HEK293 (cell line): ENCODE data around the gene BCL2L1.

Experiments used
- CTCF ChIA-PET: fragments of 350-600 bp; formaldehyde crosslinking; extraction: SDS; loops from one replicate; lab custom pipeline; 2021; ENCODE audit warnings: antibody characterized with exemption; lab: Yijun Ruan, JAX
- POLR2A ChIA-PET: fragments of 300-600 bp; formaldehyde crosslinking; extraction: SDS; loops from one replicate; lab custom pipeline; 2020; ENCODE audit warnings: antibody characterized with exemption, inconsistent platforms; lab: Yijun Ruan, JAX
- H3K27ac ChIP-seq: fragments of 200-500 bp; sonication (Bioruptor generic); 2 replicates; pipeline ENCODE4 v1.5.1; 2014; ENCODE audit warnings: low read depth, low read length, control low read depth, inconsistent platforms; ENCODE audit errors: extremely low read depth
- H3K36me3 ChIP-seq, 2 experiments: fragments of 200-500 bp in 1 of 2; sonication (Bioruptor generic) in 1 of 2; 1 replicate in 1 of 2; 2 replicates in 1 of 2; pipeline ENCODE4 v1.5.1; 2014 to 2017; ENCODE audit warnings: inconsistent platforms in 2 of 2, low read length in 2 of 2; ENCODE audit not compliant: control insufficient read depth in 2 of 2, insufficient read depth in 1 of 2
- H3K4me1 ChIP-seq: fragments of 200-500 bp; sonication (Bioruptor generic); 2 replicates; pipeline ENCODE4 v1.5.1; 2014; ENCODE audit warnings: mild to moderate bottlenecking, low read length, inconsistent platforms; ENCODE audit not compliant: control insufficient read depth, insufficient read depth
- H3K4me3 ChIP-seq: 2 replicates; pipeline ENCODE4 v1.5.1; 2011; ENCODE audit warnings: low read depth, mild to moderate bottlenecking, control low read depth, low read length, moderate library complexity
- H3K9me3 ChIP-seq: fragments of 200-500 bp; sonication (Bioruptor generic); 2 replicates; pipeline ENCODE4 v1.5.1; 2014; ENCODE audit warnings: low read depth, low read length, inconsistent platforms; ENCODE audit not compliant: control insufficient read depth, insufficient read depth
- BCL11A ChIP-seq: fragments of 450-650 bp; formaldehyde crosslinking; IDR thresholded peaks from 2 replicates; pipeline ENCODE4 v1.5.1; 2016; ENCODE audit warnings: low read depth, missing biosample characterization, missing genetic modification characterization
- GLIS1 ChIP-seq: fragments of 450-650 bp; formaldehyde crosslinking; IDR thresholded peaks from 2 replicates; pipeline ENCODE4 v1.5.1; 2016; ENCODE audit warnings: missing biosample characterization, missing genetic modification characterization
- PRDM1 ChIP-seq: fragments of 450-650 bp; formaldehyde crosslinking; IDR thresholded peaks from 2 replicates; pipeline ENCODE4; 2016; ENCODE audit warnings: missing biosample characterization, missing genetic modification characterization
- ZBTB10 ChIP-seq: fragments of 450-650 bp; formaldehyde crosslinking; IDR thresholded peaks from 2 replicates; pipeline ENCODE4 v1.5.1; 2016; ENCODE audit warnings: missing biosample characterization, missing genetic modification characterization
- ZBTB11 ChIP-seq: fragments of 450-650 bp; formaldehyde crosslinking; conservative IDR thresholded peaks from 2 replicates; pipeline ENCODE4 v1.5.1; 2016; ENCODE audit warnings: low read depth, missing biosample characterization, missing genetic modification characterization
- ZBTB49 ChIP-seq: fragments of 450-650 bp; formaldehyde crosslinking; IDR thresholded peaks from 2 replicates; pipeline ENCODE4 v1.5.1; 2016; ENCODE audit warnings: missing biosample characterization, missing genetic modification characterization, low read depth
- ZFHX2 ChIP-seq: fragments of 450-650 bp; formaldehyde crosslinking; conservative IDR thresholded peaks from 2 replicates; pipeline ENCODE4 v1.5.1; 2016; ENCODE audit warnings: missing biosample characterization, missing genetic modification characterization
- ZIC2 ChIP-seq: fragments of 450-650 bp; formaldehyde crosslinking; IDR thresholded peaks from 2 replicates; pipeline ENCODE4 v1.5.1; 2016; ENCODE audit warnings: missing biosample characterization, missing genetic modification characterization
- ZNF132 ChIP-seq: fragments of 450-650 bp; formaldehyde crosslinking; IDR thresholded peaks from 2 replicates; pipeline ENCODE4 v1.5.1; 2017; ENCODE audit warnings: missing biosample characterization, missing genetic modification characterization, borderline replicate concordance
- ZNF157 ChIP-seq: fragments of 450-650 bp; formaldehyde crosslinking; IDR thresholded peaks from 2 replicates; pipeline ENCODE4 v1.5.1; 2016; ENCODE audit warnings: missing biosample characterization, missing genetic modification characterization
- ZNF280D ChIP-seq: fragments of 450-650 bp; formaldehyde crosslinking; IDR thresholded peaks from 2 replicates; pipeline ENCODE4 v1.5.1; 2016; ENCODE audit warnings: missing biosample characterization, missing genetic modification characterization
- ZNF354C ChIP-seq: fragments of 450-650 bp; formaldehyde crosslinking; IDR thresholded peaks from 2 replicates; pipeline ENCODE4 v1.5.1; 2016; ENCODE audit warnings: missing biosample characterization, missing genetic modification characterization, low read depth, borderline replicate concordance
- ZNF548 ChIP-seq: fragments of 450-650 bp; formaldehyde crosslinking; IDR thresholded peaks from 2 replicates; pipeline ENCODE4 v1.5.1; 2016; ENCODE audit warnings: missing biosample characterization, missing genetic modification characterization
- ZNF580 ChIP-seq: fragments of 450-650 bp; formaldehyde crosslinking; IDR thresholded peaks from 2 replicates; pipeline ENCODE4 v1.5.1; 2016; ENCODE audit warnings: missing biosample characterization, missing genetic modification characterization
- ZNF654 ChIP-seq: fragments of 450-650 bp; formaldehyde crosslinking; IDR thresholded peaks from 2 replicates; pipeline ENCODE4 v1.5.1; 2016; ENCODE audit warnings: low read depth, missing biosample characterization, missing genetic modification characterization

Gene BCL2L1

GRCh38 chr20:31644701-31645100, 78.0 kb downstream of the BCL2L1 start:
- ChIA-PET CTCF (interaction anchor here (2.3 to 2.9 kb wide), 2 partner anchors 10 to 78 kb away, joined by 12 to 15 read pairs; partner anchors contain the start of gene BCL2L1), POLR2A (no interaction called here)

GRCh38 chr20:31643522-31643921, 79.1 kb downstream of the BCL2L1 start:
- Histone ChIP-seq H3K4me3 (no peak overlapping the region), H3K36me3 (no peaks in the 10 kb centered on the region), H3K27ac (no peak overlapping the region), H3K9me3 (no peaks in the 10 kb centered on the region), H3K4me1 (no peaks in the 10 kb centered on the region)
- TF ChIP-seq ZNF580, result no peak
- CTCF ChIA-PET, result interaction anchor here (0.6 to 2.9 kb wide), 3 partner anchors 9 to 80 kb away, joined by 4 to 15 read pairs (median 12); partner anchors contain the start of gene BCL2L1
- POLR2A ChIA-PET, result no interaction called here

More at GRCh38 chr20:31644701-31645100, 78.0 kb downstream of the BCL2L1 start:
- Histone ChIP-seq H3K4me1 (no peaks in the 10 kb centered on the region), H3K4me3 (no peak overlapping the region), H3K36me3 (no peaks in the 10 kb centered on the region), H3K27ac (no peak overlapping the region), H3K9me3 (no peaks in the 10 kb centered on the region)
- TF ChIP-seq ZNF132 (tag by site-specific recombination), result no peak
- no peak for TF ChIP-seq ZIC2
- TF ChIP-seq ZFHX2 (tag by site-specific recombination), result no peak
- peak; percentile 27; the same call in 1 of the 2 replicates for TF ChIP-seq GLIS1

GRCh38 chr20:31642837-31643236, 79.8 kb downstream of the BCL2L1 start:
- CTCF ChIA-PET, result interaction anchor here (2.9 kb wide), 1 partner anchor 8 kb away, joined by 15 read pairs; no protein-coding TSS in a partner anchor
- H3K36me3 ChIP-seq, result no peaks in the 10 kb centered on the region
- no peak overlapping the region for H3K4me3 ChIP-seq
- TF ChIP-seq BCL11A (tag by site-specific recombination) (no peak), ZNF354C (tag by site-specific recombination) (no peak), ZBTB11 (0 out of 2 replicates have a peak, but pooled peaks have one; percentile 16), ZNF548 (tag by site-specific recombination) (no peak), ZBTB49 (tag by site-specific recombination) (no peak), ZNF654 (tag by site-specific recombination) (no peak), ZNF157 (tag by site-specific recombination) (no peak), ZNF280D (no peak), ZBTB10 (tag by site-specific recombination) (no peak), PRDM1 (tag by site-specific recombination) (peak; percentile 97)
- H3K9me3 ChIP-seq, result no peaks in the 10 kb centered on the region
- no peak overlapping the region for H3K27ac ChIP-seq
- POLR2A ChIA-PET, result no interaction called here
- H3K4me1 ChIP-seq, result no peaks in the 10 kb centered on the region
